GM21447 (cell line): ENCODE measurements around the gene AMIGO1.
A peak's percentile ranks its signal among the peaks of the same experiment; 100 is the strongest.

Experiments used
- ATAC-seq: cut with Tn5 transposase; IDR thresholded peaks from one replicate; pipeline ENCODE4 v1.9.1; 2021; ENCODE audit not compliant: unreplicated experiment

Gene AMIGO1

GRCh38 chr1:109509176-109510134 is at the start of gene AMIGO1:
Gene AMIGO1 (minus strand): TSS chr1:109509727. CDS start chr1:109508912, 815 bp downstream.
- no peak for ATAC-seq

- ATAC-seq: no peak
These were observed 48.0 kb upstream of the AMIGO1 start for GRCh38 chr1:109557520-109557919.

GRCh38 chr1:109556563-109556962 is 47.0 kb upstream of the AMIGO1 start:
- ATAC-seq: no peak

GRCh38 chr1:109548321-109549267 is 39.1 kb upstream of the AMIGO1 start, which contains the start of gene GNAI3:
Gene GNAI3 (plus strand): TSS chr1:109548615. CDS start chr1:109548721, 106 bp downstream.
- ATAC-seq: peak; percentile 86

- peak; percentile 4 for ATAC-seq
These were observed 38.2 kb upstream of the AMIGO1 start for GRCh38 chr1:109547463-109548320.

GRCh38 chr1:109546311-109547109 is 37.0 kb upstream of the AMIGO1 start:
- peak; percentile 36 for ATAC-seq

GRCh38 chr1:109543988-109544735 is 34.6 kb upstream of the AMIGO1 start:
- no peak for ATAC-seq

- no peak for ATAC-seq
These were observed 33.9 kb upstream of the AMIGO1 start for GRCh38 chr1:109543283-109543987.

GRCh38 chr1:109542657-109543056 is 33.1 kb upstream of the AMIGO1 start:
- no peak for ATAC-seq

GRCh38 chr1:109541102-109541501 is 31.6 kb upstream of the AMIGO1 start:
- no peak for ATAC-seq

GRCh38 chr1:109539676-109540075 is 30.1 kb upstream of the AMIGO1 start, which contains the start of gene GPR61:
Gene GPR61 (plus strand): TSS chr1:109539872. CDS start chr1:109543023, 3,151 bp downstream.
- no peak for ATAC-seq

GRCh38 chr1:109538827-109539555 is 29.5 kb upstream of the AMIGO1 start:
- no peak for ATAC-seq

- ATAC-seq: no peak
These were observed 28.1 kb upstream of the AMIGO1 start for GRCh38 chr1:109537450-109538178.

GRCh38 chr1:109535971-109536491 is 26.5 kb upstream of the AMIGO1 start:
- no peak for ATAC-seq

- ATAC-seq: no peak
These were observed 26.0 kb upstream of the AMIGO1 start for GRCh38 chr1:109535481-109535880.

- ATAC-seq: no peak
These were observed 24.9 kb upstream of the AMIGO1 start for GRCh38 chr1:109534307-109534858.
